PC-3 (cell line): ENCODE results near the gene MROH9. TPM values are rescaled to one million over a fixed set of nuclear protein-coding genes. Genes with fewer than 3 reads are reported as not detected.

Experiments used
- ATAC-seq: fragments of 200-7000 bp; cut with Tn5 transposase; 2 replicates; pipeline ENCODE4 v1.9.1; 2020; ENCODE audit warnings: mild to moderate bottlenecking, moderate library complexity
- BruUV-seq: library from RNA; stranded (reverse); fragments of 400-500 nt; replicated peaks from 2 replicates; lab custom pipeline; 2021; lab: Mats Ljungman, UMichigan
- CTCF ChIA-PET: fragments of 300-600 bp; sonication (Branson Sonifier 250); formaldehyde crosslinking; loops from one replicate; lab custom pipeline; 2022; ENCODE audit warnings: antibody characterized with exemption; lab: Charles Lee
- POLR2A ChIA-PET: fragments of 300-600 bp; sonication (Branson Sonifier 250); formaldehyde crosslinking; loops from one replicate; lab custom pipeline; 2022; ENCODE audit warnings: antibody characterized with exemption; ENCODE audit not compliant: unreplicated experiment; lab: Charles Lee
- DNase-seq: peaks from one replicate; pipeline ENCODE4 v3.0.0-alpha.2; 2015
- H2AFZ ChIP-seq: fragments of 300-600 bp; sonication (generic); 2 replicates; pipeline ENCODE4 v1.6.0; 2016; ENCODE audit warnings: antibody characterized with exemption, low read length
- H3F3A ChIP-seq: fragments of 300-600 bp; sonication (generic); one replicate; pipeline ENCODE4 v1.6.0; 2017; ENCODE audit warnings: antibody characterized with exemption, low read length, control low read depth, mild to moderate bottlenecking; ENCODE audit not compliant: unreplicated experiment
- H3K27ac ChIP-seq: fragments of 300-600 bp; sonication (generic); 2 replicates; pipeline ENCODE4 v1.5.1; 2016; ENCODE audit warnings: mild to moderate bottlenecking, low read length
- H3K27me3 ChIP-seq: fragments of 300-600 bp; sonication (generic); 2 replicates; pipeline ENCODE4 v1.6.1; 2016; ENCODE audit warnings: low read length, mixed read lengths
- H3K36me3 ChIP-seq: fragments of 300-600 bp; sonication (generic); 2 replicates; pipeline ENCODE4 v1.6.1; 2016; ENCODE audit warnings: low read depth, mixed run types, low read length, mixed read lengths
- H3K4me1 ChIP-seq: fragments of 300-600 bp; sonication (generic); 2 replicates; pipeline ENCODE4 v1.5.1; 2016; ENCODE audit warnings: low read length; ENCODE audit not compliant: insufficient read depth
- H3K4me2 ChIP-seq: fragments of 300-600 bp; sonication (generic); 2 replicates; pipeline ENCODE4 v1.6.0; 2016; ENCODE audit warnings: low read length
- H3K4me3 ChIP-seq: fragments of 300-600 bp; sonication (generic); 2 replicates; pipeline ENCODE4 v1.5.1; 2016; ENCODE audit warnings: mild to moderate bottlenecking, low read length, mixed read lengths
- H3K79me2 ChIP-seq: fragments of 300-600 bp; sonication (generic); 2 replicates; pipeline ENCODE4 v1.6.1; 2017; ENCODE audit warnings: low read length, mixed read lengths
- H3K9ac ChIP-seq: fragments of 300-600 bp; sonication (generic); 2 replicates; pipeline ENCODE4 v1.6.0; 2016; ENCODE audit warnings: mild to moderate bottlenecking, low read length
- H3K9me2 ChIP-seq: fragments of 300-600 bp; sonication (generic); replicated peaks from 2 replicates; pipeline ENCODE4 v1.6.1; 2016; ENCODE audit warnings: mixed run types, low read length, mixed read lengths
- H3K9me3 ChIP-seq: fragments of 300-600 bp; sonication (generic); 2 replicates; pipeline ENCODE4 v1.6.1; 2016; ENCODE audit warnings: low read length, mixed read lengths
- H4K20me1 ChIP-seq: fragments of 300-600 bp; sonication (generic); 2 replicates; pipeline ENCODE4 v1.6.1; 2016; ENCODE audit warnings: low read length, mixed read lengths
- CTCF ChIP-seq: fragments of 300-600 bp; sonication (generic); conservative IDR thresholded peaks from 2 replicates; pipeline ENCODE4 v1.5.1; 2017; ENCODE audit warnings: antibody characterized with exemption, low read depth, mild to moderate bottlenecking, low read length
- EZH2 ChIP-seq: fragments of 300-600 bp; sonication (generic); IDR thresholded peaks from one replicate; pipeline ENCODE4 v1.6.1; 2017; ENCODE audit warnings: antibody characterized with exemption, mild to moderate bottlenecking, low read length; ENCODE audit not compliant: unreplicated experiment
- EZH2phosphoT487 ChIP-seq: fragments of 300-600 bp; sonication (generic); IDR thresholded peaks from 2 replicates; pipeline ENCODE4 v1.6.1; 2018; ENCODE audit warnings: mild to moderate bottlenecking, antibody characterized with exemption, low read length, borderline replicate concordance
- intact Hi-C: fragments of 100-400 bp; cut with micrococcal nuclease; formaldehyde crosslinking; loops from 2 replicates; pipeline ENCODE4 v1.9.0; 2023
- microRNA-seq: library from miRNA; unstranded; fragments of <30 nt; microRNA quantifications from one replicate; pipeline ENCODE4 v1.1.0, GENCODE V29; 2020; ENCODE audit not compliant: unreplicated experiment
- total RNA-seq: library from RNA; depleted of rRNA; stranded (reverse); fragments of >200 nt; gene quantifications from 2 replicates; pipeline ENCODE4 v1.2.3, GENCODE V29; 2014; rRNA removed

Gene MROH9
- total RNA-seq, 1 experiment from 2014 or later: not detected

DNA sequence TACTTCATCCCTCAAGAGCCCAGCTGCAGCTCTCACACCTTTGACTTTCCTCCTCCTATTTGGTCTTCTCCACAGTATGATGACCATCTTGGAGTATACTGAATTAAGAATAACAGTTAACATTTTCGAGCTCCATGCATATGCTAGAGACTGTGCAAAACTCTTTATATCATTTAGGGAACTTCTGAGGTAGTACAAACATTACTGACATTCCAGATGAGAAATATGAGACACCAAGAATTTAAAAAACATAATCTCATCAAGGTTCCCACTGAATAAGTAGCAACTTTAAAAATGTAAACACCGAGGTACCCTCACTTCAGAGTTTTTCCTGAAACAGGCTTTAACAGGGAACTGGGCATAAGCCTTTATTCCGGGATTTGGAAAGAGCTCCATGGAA is 178.0 kb downstream of the MROH9 start:
- Histone ChIP-seq H3K36me3 (no peaks in the 10 kb centered on the region), H3K4me2 (no peak overlapping the region), H3K9me2 (no peaks in the 10 kb centered on the region), H3F3A (no peaks in the 10 kb centered on the region), H4K20me1 (no peaks in the 10 kb centered on the region), H3K27ac (no peak overlapping the region), H3K4me1 (no peaks in the 10 kb centered on the region), H3K9me3 (no peaks in the 10 kb centered on the region), H3K79me2 (no peaks in the 10 kb centered on the region), H3K4me3 (no peak overlapping the region), H3K9ac (no peak overlapping the region), H3K27me3 (peaks cover 88% of the 10 kb centered on the region), H2AFZ (no peak overlapping the region)
- ChIA-PET POLR2A (no interaction called here), CTCF (no interaction called here)
- intact Hi-C loops: no loop called here
- ATAC-seq (no peak), DNase-seq (no peak)
- BruUV-seq: no TSS peak
- no peak for TF ChIP-seq CTCF
- TF ChIP-seq EZH2phosphoT487: no peak
- no peak for TF ChIP-seq EZH2

Small RNA genes lying within 50 kb of the gene (microRNA-seq; reads per million reads assigned to microRNA genes)
- gene MIR1295A (not detected), gene MIR1295B (not detected)

Other genes with a start within 250 kb of the MROH9 start
- not detected in 2 replicates for gene FMO3, start 155.4 kb downstream of the MROH9 start, total RNA-seq
- not detected in 2 replicates for gene FMO2, start 249.8 kb downstream of the MROH9 start, total RNA-seq